Left ventricle myocardium inferior (tissue), 1 donor: ENCODE measurements around the gene CEACAM19. TPM values are rescaled to one million over a fixed set of nuclear protein-coding genes. Genes with fewer than 3 reads are reported as not detected.

Experiments
- DNase-seq: peaks from one replicate; pipeline ENCODE4 v3.0.0-alpha.2; 2020
- H3K27ac ChIP-seq: fragments of 200-600 bp; replicated peaks from 2 replicates; pipeline ENCODE4 v1.8.0; 2021
- H3K27me3 ChIP-seq: fragments of 200-600 bp; 2 replicates; pipeline ENCODE4 v1.8.0; 2021; ENCODE audit warnings: low read depth
- H3K36me3 ChIP-seq: fragments of 200-600 bp; 2 replicates; pipeline ENCODE4 v1.8.0; 2021
- H3K4me1 ChIP-seq: fragments of 200-600 bp; 2 replicates; pipeline ENCODE4 v1.8.0; 2021
- H3K4me3 ChIP-seq: fragments of 200-600 bp; 2 replicates; pipeline ENCODE4 v1.8.0; 2021; ENCODE audit warnings: mild to moderate bottlenecking, moderate library complexity
- H3K9me3 ChIP-seq: fragments of 200-600 bp; replicated peaks from 2 replicates; pipeline ENCODE4 v1.8.0; 2021
- CTCF ChIP-seq: fragments of 200-600 bp; IDR thresholded peaks from 2 replicates; pipeline ENCODE4 v1.8.0; 2021; ENCODE audit warnings: antibody characterized with exemption, mild to moderate bottlenecking, borderline replicate concordance
- intact Hi-C: fragments of 100-400 bp; cut with micrococcal nuclease; formaldehyde crosslinking; loops from one replicate; pipeline ENCODE4 v1.11.0; 2022
- total RNA-seq: library from RNA; stranded (reverse); fragmentation: NEBNext Ultra II Directional; extraction: Animal tissue kit (Norgen Biotek cat#: 25700); gene quantifications from one replicate; pipeline ENCODE4 v1.2.1, GENCODE V29; 2021
- donor health status: DM: no; HTN: yes; CAD: no; lungs with severe emphysema.

Gene CEACAM19
- total RNA-seq, 1 donor from 2014 or later, result 2.2 TPM

GRCh38 chr19:44726465-44726864 lies 55.2 kb downstream of the CEACAM19 start:
- no peaks in the 10 kb centered on the region for H3K36me3 ChIP-seq
- H3K9me3 ChIP-seq, result no peaks in the 10 kb centered on the region
- H3K4me1 ChIP-seq, result peaks cover 39% of the 10 kb centered on the region
- intact Hi-C loops, result no loop called here
- no peak for TF ChIP-seq CTCF
- H3K4me3 ChIP-seq, result no peak overlapping the region
- H3K27me3 ChIP-seq, result no peaks in the 10 kb centered on the region
- H3K27ac ChIP-seq, result no peak overlapping the region
- no peak for DNase-seq

GRCh38 chr19:44728178-44728577 lies 56.9 kb downstream of the CEACAM19 start:
- H3K36me3 ChIP-seq, result no peaks in the 10 kb centered on the region

DNA sequence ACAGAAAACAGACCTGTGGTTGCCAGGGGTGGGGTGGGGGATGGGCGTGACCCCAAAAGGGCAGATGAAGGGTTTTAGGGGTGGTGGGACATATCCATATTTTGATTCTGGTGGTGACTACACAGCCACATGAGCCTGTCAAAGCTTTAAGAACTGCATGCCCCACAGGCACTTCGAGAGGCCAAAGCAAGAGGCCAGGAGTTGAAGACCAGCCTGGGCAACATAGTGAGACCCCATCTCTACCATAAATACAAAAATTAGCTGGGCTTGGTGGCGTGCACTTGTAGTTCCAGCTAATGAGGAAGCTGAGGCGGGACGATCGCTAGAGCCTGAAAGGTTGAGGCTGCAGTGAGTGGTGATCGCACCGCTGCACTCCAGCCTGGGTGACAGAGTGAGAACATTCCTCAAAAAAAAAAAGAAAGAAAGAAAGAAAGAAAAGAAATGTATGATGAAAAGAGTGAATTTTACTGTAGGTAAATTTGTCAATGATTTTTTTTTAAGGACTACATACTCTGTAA lies 58.3 kb downstream of the CEACAM19 start:
- Histone ChIP-seq H3K27me3 (no peaks in the 10 kb centered on the region), H3K36me3 (no peaks in the 10 kb centered on the region), H3K4me1 (peaks cover 16% of the 10 kb centered on the region), H3K27ac (no peak overlapping the region), H3K4me3 (no peak overlapping the region), H3K9me3 (no peaks in the 10 kb centered on the region)
- DNase-seq, result no peak
- intact Hi-C loops, result no loop called here
- TF ChIP-seq CTCF, result no peak

More at GRCh38 chr19:44728178-44728577, 56.9 kb downstream of the CEACAM19 start:
- no peak for DNase-seq
- Histone ChIP-seq H3K27me3 (no peaks in the 10 kb centered on the region), H3K27ac (no peak overlapping the region), H3K4me1 (peaks cover 30% of the 10 kb centered on the region), H3K9me3 (no peaks in the 10 kb centered on the region), H3K4me3 (no peak overlapping the region)
- intact Hi-C loops, result no loop called here
- no peak for TF ChIP-seq CTCF

GRCh38 chr19:44731081-44731480 lies 59.8 kb downstream of the CEACAM19 start:
- no peaks in the 10 kb centered on the region for H3K27me3 ChIP-seq
- TF ChIP-seq CTCF, result no peak
- intact Hi-C loops, result no loop called here
- no peaks in the 10 kb centered on the region for H3K9me3 ChIP-seq
- no peak overlapping the region for H3K4me3 ChIP-seq
- H3K27ac ChIP-seq, result no peak overlapping the region
- H3K36me3 ChIP-seq, result no peaks in the 10 kb centered on the region
- peaks cover under 1% of the 10 kb centered on the region for H3K4me1 ChIP-seq
- DNase-seq, result no peak

GRCh38 chr19:44731622-44732021 lies 60.3 kb downstream of the CEACAM19 start:
- no peak overlapping the region for H3K27ac ChIP-seq
- TF ChIP-seq CTCF, result no peak
- H3K4me1 ChIP-seq, result no peaks in the 10 kb centered on the region
- no peaks in the 10 kb centered on the region for H3K36me3 ChIP-seq
- no peak overlapping the region for H3K4me3 ChIP-seq
- DNase-seq, result no peak
- H3K27me3 ChIP-seq, result no peaks in the 10 kb centered on the region
- H3K9me3 ChIP-seq, result no peaks in the 10 kb centered on the region
- intact Hi-C loops, result no loop called here
